Measurements from ENCODE around the gene FAM177A1.

FAM177A1 gene

GRCh38 chr14:35122696-35123387 is 76.8 kb downstream of the FAM177A1 start:
- Histone ChIP-seq H3K9ac (ENCODE audit: low read depth in 1 of 2, low read length in 2 of 2) (peak overlapping the region; percentile 92 to 95), H3K4me1 (ENCODE audit: control insufficient read depth in 1 of 2, insufficient read depth in 2 of 2, low read length in 2 of 2) (peaks cover 9 to 18% of the 10 kb centered on the region in 2 donors), H3K27ac (ENCODE audit: low read depth, low read length) (peak overlapping the region; percentile 95), H3K27me3 (ENCODE audit: control insufficient read depth in 1 of 2, insufficient read depth in 2 of 2, low read length in 2 of 2) (no peaks in the 10 kb centered on the region), H3K36me3 (ENCODE audit: control insufficient read depth in 1 of 2, insufficient read depth in 2 of 2, low read length in 2 of 2) (peaks cover 0 to 4% of the 10 kb centered on the region in 2 donors), H3K9me3 (ENCODE audit: control insufficient read depth in 1 of 2, low read length in 2 of 2) (no peaks in the 10 kb centered on the region), H3K4me3 (ENCODE audit: low read depth in 1 of 2, low read length in 2 of 2) (peak overlapping the region; percentile 93 to 98)

DNA sequence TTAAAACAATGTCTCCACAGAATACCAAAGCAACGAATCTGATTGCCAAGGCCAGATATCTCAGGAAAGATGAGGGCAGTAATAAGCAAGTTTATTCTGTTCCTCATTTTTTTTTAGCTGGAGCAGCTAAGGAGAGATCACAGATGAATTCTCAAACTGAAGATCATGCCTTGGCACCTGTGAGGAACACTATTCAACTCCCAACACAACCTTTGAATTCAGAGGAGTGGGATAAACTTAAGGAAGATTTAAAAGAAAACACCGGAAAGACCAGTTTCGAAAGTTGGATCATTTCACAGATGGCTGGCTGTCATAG is 77.3 kb downstream of the FAM177A1 start:
- peak overlapping the region; percentile 92 to 95 for H3K9ac ChIP-seq (ENCODE audit: low read depth in 1 of 2, low read length in 2 of 2)
- H3K27ac ChIP-seq (ENCODE audit: low read depth, low read length) = no peak overlapping the region
- no peaks in the 10 kb centered on the region for H3K9me3 ChIP-seq (ENCODE audit: control insufficient read depth in 1 of 2, low read length in 2 of 2)
- peaks cover 9 to 18% of the 10 kb centered on the region in 2 donors for H3K4me1 ChIP-seq (ENCODE audit: control insufficient read depth in 1 of 2, insufficient read depth in 2 of 2, low read length in 2 of 2)
- peak overlapping the region; percentile 93 to 98 for H3K4me3 ChIP-seq (ENCODE audit: low read depth in 1 of 2, low read length in 2 of 2)
- H3K36me3 ChIP-seq (ENCODE audit: control insufficient read depth in 1 of 2, insufficient read depth in 2 of 2, low read length in 2 of 2) = peaks cover 0 to 4% of the 10 kb centered on the region in 2 donors
- no peaks in the 10 kb centered on the region for H3K27me3 ChIP-seq (ENCODE audit: control insufficient read depth in 1 of 2, insufficient read depth in 2 of 2, low read length in 2 of 2)

DNA sequence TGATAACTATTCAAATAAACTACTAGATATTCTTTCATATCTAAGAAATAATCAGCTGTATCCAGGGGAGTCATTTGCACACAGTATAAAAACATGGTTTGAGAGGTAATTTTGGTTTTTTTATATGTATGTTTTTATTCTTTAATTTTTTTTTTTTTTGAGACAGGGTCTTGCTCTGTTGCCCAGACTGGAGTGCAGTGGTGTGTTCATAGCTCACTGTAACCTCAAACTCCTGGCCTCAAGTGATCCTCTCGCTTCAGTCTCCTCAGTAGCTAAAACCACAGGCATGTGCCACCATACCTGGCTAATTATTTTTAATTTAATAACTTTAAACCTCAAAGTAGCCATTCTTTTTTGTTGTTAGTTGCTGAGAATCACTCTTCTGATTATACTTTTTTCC is 78.1 kb downstream of the FAM177A1 start:
- no peaks in the 10 kb centered on the region for H3K27me3 ChIP-seq (ENCODE audit: control insufficient read depth in 1 of 2, insufficient read depth in 2 of 2, low read length in 2 of 2)
- H3K9me3 ChIP-seq (ENCODE audit: control insufficient read depth in 1 of 2, low read length in 2 of 2) = no peaks in the 10 kb centered on the region
- H3K27ac ChIP-seq (ENCODE audit: low read depth, low read length) = no peak overlapping the region
- peaks cover 9 to 18% of the 10 kb centered on the region in 2 donors for H3K4me1 ChIP-seq (ENCODE audit: control insufficient read depth in 1 of 2, insufficient read depth in 2 of 2, low read length in 2 of 2)
- H3K4me3 ChIP-seq (ENCODE audit: low read depth in 1 of 2, low read length in 2 of 2) = peak overlapping the region; percentile 93 to 98
- peaks cover 0 to 4% of the 10 kb centered on the region in 2 donors for H3K36me3 ChIP-seq (ENCODE audit: control insufficient read depth in 1 of 2, insufficient read depth in 2 of 2, low read length in 2 of 2)
- H3K9ac ChIP-seq (ENCODE audit: low read depth in 1 of 2, low read length in 2 of 2) = no peak overlapping the region
